Chondrocyte (in vitro differentiated cells): Measurements from ENCODE around the gene SPATA45. TPM values are rescaled to one million over a fixed set of nuclear protein-coding genes. Genes with fewer than 3 reads are reported as not detected.

Experiments
- DNase-seq: peaks from one replicate; pipeline ENCODE4 v3.0.0; 2021; ENCODE audit warnings: mixed read lengths, low spot score
- H3K27ac Mint-ChIP-seq: one replicate; pipeline ENCODE4 v1.8.0; 2021; ENCODE audit warnings: mild to moderate bottlenecking, moderate library complexity, mixed read lengths; ENCODE audit not compliant: unreplicated experiment
- H3K27me3 Mint-ChIP-seq: 2 replicates; pipeline ENCODE4 v1.8.0; 2021; ENCODE audit warnings: low read depth, mixed read lengths
- H3K36me3 Mint-ChIP-seq: 2 replicates; pipeline ENCODE4 v1.8.0; 2021; ENCODE audit warnings: low read depth, mixed read lengths
- H3K4me1 Mint-ChIP-seq: 2 replicates; pipeline ENCODE4 v1.8.0; 2021; ENCODE audit warnings: low read depth, mild to moderate bottlenecking, mixed read lengths
- H3K4me3 Mint-ChIP-seq: one replicate; pipeline ENCODE4 v1.8.0; 2021; ENCODE audit warnings: mild to moderate bottlenecking, moderate library complexity, mixed read lengths; ENCODE audit not compliant: unreplicated experiment
- H3K9me3 Mint-ChIP-seq: 2 replicates; pipeline ENCODE4 v1.8.0; 2021; ENCODE audit warnings: low read depth, mixed read lengths
- CTCF ChIP-seq: fragments of 200-600 bp; sonication (generic); IDR thresholded peaks from 2 replicates; pipeline ENCODE4 v1.5.0; 2021; ENCODE audit warnings: antibody characterized with exemption, mild to moderate bottlenecking, moderate library complexity
- total RNA-seq: library from RNA; stranded (reverse); gene quantifications from 3 replicates; pipeline ENCODE4 v1.2.1, GENCODE V29; 2021

Gene SPATA45
- total RNA-seq, 1 donor from 2014 or later: 0.47 TPM

GRCh38 chr1:212860713-212861581, 13.5 kb upstream of the SPATA45 start:
- H3K27ac Mint-ChIP-seq: no peak overlapping the region
- no peak for DNase-seq
- H3K4me1 Mint-ChIP-seq: peaks cover 3% of the 10 kb centered on the region
- no peak for TF ChIP-seq CTCF
- no peaks in the 10 kb centered on the region for H3K27me3 Mint-ChIP-seq
- H3K4me3 Mint-ChIP-seq: no peak overlapping the region
- no peaks in the 10 kb centered on the region for H3K9me3 Mint-ChIP-seq
- H3K36me3 Mint-ChIP-seq: peaks cover 3% of the 10 kb centered on the region

GRCh38 chr1:212858461-212859265, 11.2 kb upstream of the SPATA45 start:
- H3K27me3 Mint-ChIP-seq: no peaks in the 10 kb centered on the region
- peak; percentile 25 for TF ChIP-seq CTCF
- peak overlapping the region; percentile 86 for H3K4me3 Mint-ChIP-seq
- H3K27ac Mint-ChIP-seq: peak overlapping the region; percentile 98
- no peaks in the 10 kb centered on the region for H3K9me3 Mint-ChIP-seq
- DNase-seq: no peak
- no peaks in the 10 kb centered on the region for H3K36me3 Mint-ChIP-seq
- H3K4me1 Mint-ChIP-seq: peaks cover 3% of the 10 kb centered on the region

- Mint-ChIP-seq H3K27ac (peak within 1 kb of the TSS; percentile 98), H3K4me3 (peak within 1 kb of the TSS; percentile 86), H3K9me3 (no peaks in the 10 kb centered on the region), H3K36me3 (no peaks in the 10 kb centered on the region), H3K27me3 (no peaks in the 10 kb centered on the region), H3K4me1 (peaks cover 3% of the 10 kb centered on the region)
- DNase-seq: peak; percentile 99
- no peak for TF ChIP-seq CTCF
These were observed 10.6 kb upstream of the SPATA45 start, which contains the start of gene FLVCR1 for GRCh38 chr1:212857992-212858460. FLVCR1 (plus strand) TSS chr1:212858275; CDS start chr1:212858453, 178 bp downstream.

- Mint-ChIP-seq H3K4me3 (peak overlapping the region; percentile 31), H3K4me1 (peaks cover 3% of the 10 kb centered on the region), H3K9me3 (no peaks in the 10 kb centered on the region), H3K27ac (peak overlapping the region; percentile 17), H3K36me3 (no peaks in the 10 kb centered on the region), H3K27me3 (no peaks in the 10 kb centered on the region)
- no peak for DNase-seq
- no peak for TF ChIP-seq CTCF
These were observed 9.3 kb upstream of the SPATA45 start for GRCh38 chr1:212856755-212857154.

GRCh38 chr1:212853658-212854057, 6.2 kb upstream of the SPATA45 start:
- Mint-ChIP-seq H3K9me3 (no peaks in the 10 kb centered on the region), H3K27ac (no peak overlapping the region), H3K4me1 (peaks cover 3% of the 10 kb centered on the region), H3K27me3 (no peaks in the 10 kb centered on the region), H3K36me3 (no peaks in the 10 kb centered on the region), H3K4me3 (no peak overlapping the region)
- no peak for TF ChIP-seq CTCF
- no peak for DNase-seq
